Endothelial cell (in vitro differentiated cells): ENCODE data around the gene PIEZO1. TPM values are rescaled to one million over a fixed set of nuclear protein-coding genes. Genes with fewer than 3 reads are reported as not detected.

Experiments used
- DNase-seq: peaks from one replicate; pipeline ENCODE4 v3.0.0; 2021; ENCODE audit warnings: low spot score
- H3K27ac Mint-ChIP-seq: one replicate; pipeline ENCODE4 v1.8.0; 2021; ENCODE audit warnings: mixed read lengths, inconsistent platforms; ENCODE audit not compliant: unreplicated experiment
- H3K27me3 Mint-ChIP-seq: one replicate; pipeline ENCODE4 v1.8.0; 2021; ENCODE audit warnings: mild to moderate bottlenecking, moderate library complexity, mixed read lengths, inconsistent platforms; ENCODE audit not compliant: unreplicated experiment
- H3K36me3 Mint-ChIP-seq: one replicate; pipeline ENCODE4 v1.8.0; 2021; ENCODE audit warnings: mild to moderate bottlenecking, low read depth, mixed read lengths, inconsistent platforms; ENCODE audit not compliant: unreplicated experiment
- H3K4me1 Mint-ChIP-seq: one replicate; pipeline ENCODE4 v1.8.0; 2021; ENCODE audit warnings: mild to moderate bottlenecking, mixed read lengths, inconsistent platforms; ENCODE audit not compliant: unreplicated experiment
- H3K4me3 Mint-ChIP-seq: one replicate; pipeline ENCODE4 v1.8.0; 2021; ENCODE audit warnings: mild to moderate bottlenecking, mixed read lengths, inconsistent platforms; ENCODE audit not compliant: unreplicated experiment
- H3K9me3 Mint-ChIP-seq: one replicate; pipeline ENCODE4 v1.8.0; 2021; ENCODE audit warnings: mixed read lengths, inconsistent platforms; ENCODE audit not compliant: unreplicated experiment
- total RNA-seq: library from RNA; stranded (reverse); fragmentation: NEBNext Ultra II Directional; extraction: Animal tissue kit (Norgen Biotek cat#: 25700); gene quantifications from one replicate; pipeline ENCODE4 v1.2.1, GENCODE V29; 2021; ENCODE audit not compliant: unreplicated experiment
- TF ChIP-seq, protein P1 (sequence below): fragments of 200-600 bp; sonication (generic); IDR thresholded peaks from one replicate; pipeline ENCODE4 v1.5.0; 2021; ENCODE audit warnings: antibody characterized with exemption; ENCODE audit not compliant: unreplicated experiment

Gene PIEZO1
- total RNA-seq, 1 donor from 2014 or later, result 428 TPM

DNA sequence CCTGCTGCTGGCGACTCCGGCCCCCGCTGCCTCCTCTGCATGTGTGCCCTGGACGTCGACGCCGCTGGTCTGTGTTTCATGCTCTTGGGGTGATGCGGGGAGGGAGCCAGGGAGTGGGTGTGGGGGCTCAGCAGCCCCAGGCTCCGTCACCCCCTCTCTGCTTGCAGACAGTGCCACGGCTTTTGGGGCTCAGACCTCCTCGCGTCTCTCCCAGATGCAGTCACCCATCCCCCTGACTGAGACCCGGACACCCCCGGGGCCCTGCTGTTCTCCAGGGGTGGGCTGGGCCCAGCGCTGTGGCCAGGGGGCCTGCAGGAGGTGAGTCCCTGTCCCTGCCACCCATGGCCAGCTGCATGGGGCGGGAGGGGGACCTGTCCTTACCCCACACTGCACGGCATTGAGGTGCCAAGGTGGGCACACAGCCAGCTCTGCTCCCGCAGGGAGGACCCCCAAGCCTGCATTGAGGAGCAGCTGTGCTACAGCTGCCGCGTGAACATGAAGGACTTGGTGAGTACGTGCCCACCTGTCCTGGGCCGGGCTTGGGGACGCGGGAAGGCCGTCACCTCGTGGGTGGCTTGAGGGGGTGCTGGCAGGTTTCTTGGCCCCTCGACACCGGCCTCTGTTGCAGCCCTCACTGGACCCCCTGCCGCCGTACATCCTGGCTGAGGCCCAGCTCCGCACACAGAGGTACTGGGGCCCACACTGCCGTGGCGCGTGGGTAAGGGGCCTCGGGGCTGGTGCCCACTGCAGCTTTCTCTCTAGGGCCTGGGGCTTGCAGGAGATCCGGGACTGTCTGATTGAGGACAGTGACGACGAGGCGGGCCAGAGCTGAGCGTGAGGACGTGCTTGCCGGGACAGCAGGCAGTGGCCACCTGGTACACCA is 70.4 kb downstream of the PIEZO1 start:
- DNase-seq, result no peak
- Mint-ChIP-seq H3K4me1 (no peaks in the 10 kb centered on the region), H3K4me3 (no peak overlapping the region), H3K9me3 (no peaks in the 10 kb centered on the region), H3K36me3 (peaks cover 12% of the 10 kb centered on the region), H3K27ac (no peak overlapping the region), H3K27me3 (peaks cover 12% of the 10 kb centered on the region)
- TF ChIP-seq, protein P1, sequence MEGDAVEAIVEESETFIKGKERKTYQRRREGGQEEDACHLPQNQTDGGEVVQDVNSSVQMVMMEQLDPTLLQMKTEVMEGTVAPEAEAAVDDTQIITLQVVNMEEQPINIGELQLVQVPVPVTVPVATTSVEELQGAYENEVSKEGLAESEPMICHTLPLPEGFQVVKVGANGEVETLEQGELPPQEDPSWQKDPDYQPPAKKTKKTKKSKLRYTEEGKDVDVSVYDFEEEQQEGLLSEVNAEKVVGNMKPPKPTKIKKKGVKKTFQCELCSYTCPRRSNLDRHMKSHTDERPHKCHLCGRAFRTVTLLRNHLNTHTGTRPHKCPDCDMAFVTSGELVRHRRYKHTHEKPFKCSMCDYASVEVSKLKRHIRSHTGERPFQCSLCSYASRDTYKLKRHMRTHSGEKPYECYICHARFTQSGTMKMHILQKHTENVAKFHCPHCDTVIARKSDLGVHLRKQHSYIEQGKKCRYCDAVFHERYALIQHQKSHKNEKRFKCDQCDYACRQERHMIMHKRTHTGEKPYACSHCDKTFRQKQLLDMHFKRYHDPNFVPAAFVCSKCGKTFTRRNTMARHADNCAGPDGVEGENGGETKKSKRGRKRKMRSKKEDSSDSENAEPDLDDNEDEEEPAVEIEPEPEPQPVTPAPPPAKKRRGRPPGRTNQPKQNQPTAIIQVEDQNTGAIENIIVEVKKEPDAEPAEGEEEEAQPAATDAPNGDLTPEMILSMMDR, result no peak

DNA sequence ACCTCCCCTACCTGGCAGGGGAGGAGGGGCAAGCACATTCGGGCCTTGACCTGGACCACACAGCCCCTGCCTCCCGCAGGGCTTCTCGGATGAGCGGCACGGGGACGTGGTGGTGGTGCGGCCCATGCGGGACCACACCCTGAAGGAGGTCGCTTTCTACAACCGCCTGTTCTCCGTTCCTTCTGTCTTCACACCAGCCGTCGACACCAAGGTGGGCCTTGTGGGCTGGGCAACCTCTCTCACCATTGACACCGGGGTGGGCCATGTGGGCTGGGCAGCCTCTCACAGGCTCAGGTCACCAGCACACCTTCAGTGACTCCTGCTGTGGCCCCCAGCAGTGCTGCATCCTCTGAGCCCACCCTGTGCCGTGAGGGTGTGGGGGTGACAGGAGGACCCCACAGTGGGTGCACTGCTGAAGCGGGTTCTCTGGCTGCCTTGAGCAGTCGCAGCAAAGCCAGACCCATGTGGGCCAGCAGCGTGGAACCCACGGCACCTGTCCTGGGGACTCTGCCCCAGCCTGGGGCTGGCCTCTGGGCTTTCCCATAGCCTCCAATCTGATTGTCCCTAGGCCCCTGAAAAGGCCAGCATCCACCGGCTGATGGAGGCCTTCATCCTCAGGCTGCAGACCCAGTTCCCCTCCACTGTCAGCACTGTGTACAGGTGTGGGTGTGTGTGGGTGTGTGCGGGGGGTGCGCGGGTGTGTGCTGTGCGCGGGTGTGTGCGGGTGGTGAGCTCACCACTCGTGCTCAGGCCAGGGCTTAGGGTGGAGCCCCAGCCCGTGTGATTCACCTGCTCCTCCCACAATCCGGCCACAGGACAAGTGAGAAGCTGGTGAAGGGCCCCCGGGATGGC is 71.2 kb downstream of the PIEZO1 start:
- H3K9me3 Mint-ChIP-seq, result no peaks in the 10 kb centered on the region
- H3K36me3 Mint-ChIP-seq, result peaks cover 12% of the 10 kb centered on the region
- peaks cover 9% of the 10 kb centered on the region for H3K27me3 Mint-ChIP-seq
- no peak for DNase-seq
- TF ChIP-seq, protein P1, result no peak
- H3K4me1 Mint-ChIP-seq, result no peaks in the 10 kb centered on the region
- H3K4me3 Mint-ChIP-seq, result no peak overlapping the region
- H3K27ac Mint-ChIP-seq, result no peak overlapping the region

DNA sequence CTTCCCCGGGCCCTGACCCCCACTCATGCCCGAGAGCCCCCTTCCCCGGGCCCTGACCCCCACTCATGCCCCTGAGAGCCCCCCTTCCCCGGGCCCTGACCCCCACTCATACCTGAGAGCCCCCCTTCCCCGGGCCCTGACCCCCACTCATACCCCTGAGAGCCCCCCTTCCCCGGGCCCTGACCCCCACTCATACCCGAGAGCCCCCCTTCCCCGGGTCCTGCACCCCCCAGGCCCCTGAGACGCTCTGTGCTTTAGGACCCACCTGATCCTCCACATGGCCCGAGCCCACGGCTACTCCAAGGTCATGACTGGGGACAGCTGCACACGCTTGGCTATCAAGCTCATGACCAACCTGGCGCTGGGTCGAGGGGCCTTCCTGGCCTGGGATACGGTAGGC is 72.0 kb downstream of the PIEZO1 start:
- H3K9me3 Mint-ChIP-seq, result no peaks in the 10 kb centered on the region
- no peak overlapping the region for H3K4me3 Mint-ChIP-seq
- peaks cover 12% of the 10 kb centered on the region for H3K36me3 Mint-ChIP-seq
- no peaks in the 10 kb centered on the region for H3K4me1 Mint-ChIP-seq
- DNase-seq, result no peak
- H3K27ac Mint-ChIP-seq, result no peak overlapping the region
- H3K27me3 Mint-ChIP-seq, result peaks cover 7% of the 10 kb centered on the region
- TF ChIP-seq, protein P1, result no peak

DNA sequence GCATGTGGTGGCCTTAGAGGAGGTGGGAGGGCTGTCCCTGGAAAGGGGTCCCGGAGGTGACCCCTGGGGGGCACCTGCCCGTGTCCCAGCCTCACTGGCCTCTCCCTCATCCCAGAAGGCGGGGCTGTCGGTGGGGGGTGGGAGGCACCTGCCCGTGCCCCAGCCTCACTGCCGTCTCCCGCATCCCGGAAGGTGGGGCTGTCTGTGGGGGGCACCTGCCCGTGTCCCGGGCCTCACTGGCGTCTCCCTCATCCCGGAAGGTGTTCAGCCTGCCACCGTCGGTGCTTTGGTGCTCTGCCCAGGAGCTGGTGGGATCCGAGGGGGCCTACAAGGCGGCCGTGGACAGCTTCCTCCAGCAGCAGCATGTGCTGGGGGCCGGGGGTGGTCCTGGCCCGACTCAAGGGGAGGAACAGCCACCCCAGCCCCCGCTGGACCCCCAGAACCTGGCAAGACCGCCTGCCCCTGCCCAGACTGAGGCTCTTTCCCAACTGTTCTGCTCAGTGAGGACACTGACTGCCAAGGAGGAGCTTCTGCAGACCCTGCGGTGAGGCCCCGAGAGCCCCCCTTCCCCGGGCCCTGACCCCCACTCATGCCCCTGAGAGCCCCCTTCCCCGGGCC is 72.5 kb downstream of the PIEZO1 start:
- Mint-ChIP-seq H3K4me3 (no peak overlapping the region), H3K9me3 (no peaks in the 10 kb centered on the region), H3K27me3 (peaks cover 7% of the 10 kb centered on the region), H3K27ac (no peak overlapping the region), H3K36me3 (peaks cover 13% of the 10 kb centered on the region), H3K4me1 (peaks cover 1% of the 10 kb centered on the region)
- DNase-seq, result peak; percentile 29
- TF ChIP-seq, protein P1, result no peak
